HEK293T (cell line): ENCODE measurements around the gene RNF217.

Source experiments
- CTCF ChIA-PET: fragments of 350-600 bp; formaldehyde crosslinking; extraction: SDS; loops from one replicate; lab custom pipeline; 2021; ENCODE audit warnings: antibody characterized with exemption, inconsistent platforms; lab: Yijun Ruan, JAX
- POLR2A ChIA-PET: fragments of 350-600 bp; formaldehyde crosslinking; extraction: SDS; loops from one replicate; lab custom pipeline; 2020; ENCODE audit warnings: antibody characterized with exemption, inconsistent platforms; lab: Yijun Ruan, JAX
- DNase-seq: peaks from one replicate; pipeline ENCODE4 v3.0.0; 2012; ENCODE audit warnings: mixed read lengths; ENCODE audit errors: extremely low spot score
- ARNT ChIP-seq: fragments of 450-650 bp; IDR thresholded peaks from 2 replicates; pipeline ENCODE4 v1.6.1; 2017; ENCODE audit warnings: mild to moderate bottlenecking
- BHLHE40 ChIP-seq: fragments of 450-650 bp; IDR thresholded peaks from 2 replicates; pipeline ENCODE4 v1.6.1; 2016; ENCODE audit warnings: mild to moderate bottlenecking, moderate library complexity, borderline replicate concordance
- CTBP1 ChIP-seq: fragments of 450-650 bp; IDR thresholded peaks from 2 replicates; pipeline ENCODE4 v1.6.1; 2016; ENCODE audit warnings: borderline replicate concordance
- ELF4 ChIP-seq: fragments of 450-650 bp; IDR thresholded peaks from 2 replicates; pipeline ENCODE4 v1.6.1; 2017; ENCODE audit warnings: antibody characterized with exemption
- FOXA1 ChIP-seq: fragments of 450-650 bp; IDR thresholded peaks from 2 replicates; pipeline ENCODE4 v1.6.1; 2016; ENCODE audit warnings: mild to moderate bottlenecking
- FOXK2 ChIP-seq: fragments of 450-650 bp; IDR thresholded peaks from 2 replicates; pipeline ENCODE4 v1.6.1; 2016; ENCODE audit warnings: mild to moderate bottlenecking
- FOXM1 ChIP-seq: fragments of 450-650 bp; IDR thresholded peaks from 2 replicates; pipeline ENCODE4 v1.6.1; 2017; ENCODE audit warnings: mild to moderate bottlenecking, borderline replicate concordance
- HDGF ChIP-seq: fragments of 450-650 bp; IDR thresholded peaks from 2 replicates; pipeline ENCODE4 v1.6.1; 2017; ENCODE audit warnings: antibody characterized with exemption, borderline replicate concordance
- L3MBTL2 ChIP-seq: fragments of 450-650 bp; conservative IDR thresholded peaks from 2 replicates; pipeline ENCODE4 v1.6.1; 2016; ENCODE audit warnings: mild to moderate bottlenecking
- LEF1 ChIP-seq: fragments of 450-650 bp; IDR thresholded peaks from 2 replicates; pipeline ENCODE4 v1.6.1; 2017; ENCODE audit warnings: mild to moderate bottlenecking, borderline replicate concordance
- NFRKB ChIP-seq: fragments of 450-650 bp; IDR thresholded peaks from 2 replicates; pipeline ENCODE4 v1.6.1; 2016; ENCODE audit warnings: mild to moderate bottlenecking, moderate library complexity
- PKNOX1 ChIP-seq: fragments of 450-650 bp; IDR thresholded peaks from 2 replicates; pipeline ENCODE4 v1.6.1; 2016
- SP1 ChIP-seq: fragments of 450-650 bp; IDR thresholded peaks from 2 replicates; pipeline ENCODE4 v1.6.1; 2017
- SUZ12 ChIP-seq: fragments of 450-650 bp; IDR thresholded peaks from 2 replicates; pipeline ENCODE4 v1.6.1; 2016; ENCODE audit warnings: mild to moderate bottlenecking
- TARDBP ChIP-seq: fragments of 450-650 bp; IDR thresholded peaks from 2 replicates; pipeline ENCODE4 v1.6.1; 2016
- ZNF384 ChIP-seq: fragments of 450-650 bp; IDR thresholded peaks from 2 replicates; pipeline ENCODE4 v1.6.1; 2016

Gene RNF217

GRCh38 chr6:125037827-125038226 is 75.6 kb downstream of the RNF217 start:
- POLR2A ChIA-PET, result no interaction called here
- no peak for DNase-seq
- CTCF ChIA-PET, result no interaction called here
- TF ChIP-seq TARDBP, result no peak
- TF ChIP-seq NFRKB, result no peak
- TF ChIP-seq FOXA1, result no peak
- no peak for TF ChIP-seq L3MBTL2
- TF ChIP-seq BHLHE40, result no peak
- TF ChIP-seq HDGF, result no peak
- no peak for TF ChIP-seq FOXM1
- TF ChIP-seq CTBP1, result no peak
- TF ChIP-seq PKNOX1, result no peak; the same call in 1 of the 2 replicates
- no peak for TF ChIP-seq LEF1
- TF ChIP-seq SUZ12, result no peak
- no peak for TF ChIP-seq FOXK2
- TF ChIP-seq ZNF384, result no peak
- no peak for TF ChIP-seq ARNT
- TF ChIP-seq SP1, result no peak
- TF ChIP-seq ELF4, result no peak

GRCh38 chr6:125038925-125039324 is 76.7 kb downstream of the RNF217 start:
- ChIA-PET POLR2A (no interaction called here), CTCF (no interaction called here)
- DNase-seq, result no peak
- TF ChIP-seq L3MBTL2, result no peak
- no peak for TF ChIP-seq CTBP1
- TF ChIP-seq ZNF384, result no peak
- no peak for TF ChIP-seq SUZ12
- no peak for TF ChIP-seq FOXM1
- no peak for TF ChIP-seq ARNT
- no peak for TF ChIP-seq TARDBP
- TF ChIP-seq NFRKB, result no peak
- no peak for TF ChIP-seq LEF1
- no peak for TF ChIP-seq SP1
- TF ChIP-seq PKNOX1, result no peak
- no peak for TF ChIP-seq ELF4
- TF ChIP-seq HDGF, result no peak
- TF ChIP-seq BHLHE40, result no peak
- no peak for TF ChIP-seq FOXK2
- TF ChIP-seq FOXA1, result no peak

- POLR2A ChIA-PET, result interaction anchor here (1.0 kb wide), 1 partner anchor 79 kb away, joined by 4 read pairs; no protein-coding TSS in a partner anchor
- CTCF ChIA-PET, result no interaction called here
Observed at GRCh38 chr6:125041740-125042459, 79.7 kb downstream of the RNF217 start.

GRCh38 chr6:125044066-125044465 is 81.8 kb downstream of the RNF217 start:
- ChIA-PET CTCF (no interaction called here), POLR2A (no interaction called here)
- TF ChIP-seq FOXA1, result no peak
- no peak for TF ChIP-seq SP1
- no peak for TF ChIP-seq L3MBTL2
- no peak for TF ChIP-seq HDGF
- DNase-seq, result no peak

More at GRCh38 chr6:125041740-125042459, 79.7 kb downstream of the RNF217 start:
- no peak for TF ChIP-seq LEF1
- TF ChIP-seq PKNOX1, result no peak
- no peak for TF ChIP-seq ZNF384
- no peak for TF ChIP-seq FOXA1
- no peak for TF ChIP-seq FOXM1
- no peak for TF ChIP-seq ELF4
- TF ChIP-seq NFRKB, result no peak
- no peak for DNase-seq

GRCh38 chr6:125044667-125045066 is 82.4 kb downstream of the RNF217 start:
- TF ChIP-seq L3MBTL2 (no peak), NFRKB (no peak), PKNOX1 (no peak), FOXK2 (no peak)
- CTCF ChIA-PET, result no interaction called here
- no peak for DNase-seq
- POLR2A ChIA-PET, result interaction anchor here (1.6 kb wide), 1 partner anchor 14 kb away, joined by 3 read pairs; no protein-coding TSS in a partner anchor

- TF ChIP-seq L3MBTL2 (no peak), SUZ12 (no peak), PKNOX1 (no peak), ZNF384 (no peak), NFRKB (no peak), ARNT (no peak), SP1 (no peak), LEF1 (no peak), HDGF (no peak), BHLHE40 (no peak), FOXA1 (no peak), CTBP1 (no peak)
- ChIA-PET POLR2A (interaction anchor here (0.7 to 1.6 kb wide), 2 partner anchors 8 to 16 kb away, joined by 3 read pairs; no protein-coding TSS in a partner anchor), CTCF (no interaction called here)
- DNase-seq, result no peak
Observed at GRCh38 chr6:125046107-125046925, 84.1 kb downstream of the RNF217 start.
